HCT116 (cell line): ENCODE data around the gene MRPL34. TPM values are rescaled to one million over a fixed set of nuclear protein-coding genes. Genes with fewer than 3 reads are reported as not detected.

Experiments
- ATAC-seq: fragments of 200-7000 bp; cut with Tn5 transposase; 2 replicates; pipeline ENCODE4 v1.9.1; 2020; ENCODE audit warnings: mild to moderate bottlenecking, moderate library complexity
- BruUV-seq: library from RNA; stranded (reverse); fragments of 400-500 nt; replicated peaks from 2 replicates; lab custom pipeline; 2021; lab: Mats Ljungman, UMichigan
- CTCF ChIA-PET: fragments of 300-600 bp; sonication (Branson Sonifier 250); formaldehyde crosslinking; loops from one replicate; lab custom pipeline; 2021; ENCODE audit warnings: antibody characterized with exemption; lab: Charles Lee
- POLR2A ChIA-PET: fragments of 300-600, 350-600 bp; sonication (Branson Sonifier 250); formaldehyde crosslinking; loops from one replicate; lab custom pipeline; 2021; ENCODE audit warnings: antibody characterized with exemption; lab: Charles Lee
- RAD21 ChIA-PET, 2 experiments: fragments of 300-600 bp; sonication (Branson Sonifier 250); formaldehyde crosslinking; loops; one replicate each; lab custom pipeline; 2023; ENCODE audit warnings: low total read pairs in 2 of 2; ENCODE audit not compliant: uncharacterized antibody in 2 of 2, unreplicated experiment in 2 of 2, low non-redundant PET in 1 of 2; lab: Charles Lee
- DNase-seq: peaks from one replicate; pipeline ENCODE4 v3.0.0-alpha.2; 2010; ENCODE audit warnings: low read depth, low spot score
- H2AFZ ChIP-seq: fragments of 200-600 bp; shearing (Covaris generic), sonication (generic); 2 replicates; pipeline ENCODE4 v1.6.1; 2017; ENCODE audit warnings: low read depth, mixed run types, mixed read lengths, antibody characterized with exemption, low read length; ENCODE audit not compliant: poor library complexity, severe bottlenecking
- H3K27ac ChIP-seq: 2 replicates; pipeline ENCODE4 v1.5.1; 2012; ENCODE audit warnings: low read depth, low read length
- H3K27me3 ChIP-seq: fragments of 200-600 bp; sonication (generic); 2 replicates; pipeline ENCODE4 v1.6.1; 2016; ENCODE audit warnings: mixed run types, low read length, mixed read lengths; ENCODE audit not compliant: insufficient read depth
- H3K36me3 ChIP-seq, 2 experiments: fragments of 200-500 bp in 1 of 2; fragments of 200-600 bp in 1 of 2; sonication (Bioruptor generic) in 1 of 2; sonication (generic) in 1 of 2; 2 replicates each; pipeline versions ENCODE4 v1.5.1 to v1.6.1; 2014 to 2016; ENCODE audit warnings: low read length in 2 of 2, inconsistent platforms in 1 of 2, mixed read lengths in 1 of 2, mixed run types in 1 of 2; ENCODE audit not compliant: insufficient read depth in 2 of 2, control insufficient read depth in 1 of 2
- H3K4me1 ChIP-seq, 2 experiments: fragments of 200-600 bp in 1 of 2; sonication (generic) in 1 of 2; 2 replicates each; pipeline versions ENCODE4 v1.5.1 to v1.6.1; 2012 to 2017; ENCODE audit warnings: low read length in 2 of 2, inconsistent platforms in 1 of 2, mild to moderate bottlenecking in 1 of 2, mixed read lengths in 1 of 2, mixed run types in 1 of 2, moderate library complexity in 1 of 2; ENCODE audit not compliant: insufficient read depth in 2 of 2, control insufficient read depth in 1 of 2
- H3K4me2 ChIP-seq: fragments of 200-600 bp; sonication (generic); 2 replicates; pipeline ENCODE4 v1.6.1; 2017; ENCODE audit warnings: mixed run types, low read length, mixed read lengths
- H3K4me3 ChIP-seq, 2 experiments: fragments of 200-600 bp in 1 of 2; sonication (generic) in 1 of 2; replicated peaks in 1 of 2; 2 replicates each; pipeline ENCODE4 v1.5.1; 2011 to 2016; ENCODE audit warnings: low read length in 2 of 2, control low read depth in 1 of 2, low read depth in 1 of 2, mild to moderate bottlenecking in 1 of 2, mixed read lengths in 1 of 2, mixed run types in 1 of 2
- H3K79me2 ChIP-seq: fragments of 200-600 bp; sonication (generic); 2 replicates; pipeline ENCODE4 v1.6.1; 2017; ENCODE audit warnings: mild to moderate bottlenecking, mixed run types, low read length, moderate library complexity, mixed read lengths; ENCODE audit not compliant: insufficient read depth
- H3K9ac ChIP-seq: fragments of 200-600 bp; sonication (generic); 2 replicates; pipeline ENCODE4 v1.6.1; 2016; ENCODE audit warnings: low read length, mixed read lengths
- H3K9me2 ChIP-seq: fragments of 200-600 bp; sonication (generic), shearing (Covaris generic); 2 replicates; pipeline ENCODE4 v1.6.1; 2017; ENCODE audit warnings: mixed run types, mild to moderate bottlenecking, moderate library complexity; ENCODE audit not compliant: insufficient read depth
- H3K9me3 ChIP-seq, 2 experiments: fragments of 200-500 bp in 1 of 2; fragments of 200-600 bp in 1 of 2; sonication (Bioruptor generic) in 1 of 2; sonication (generic) in 1 of 2; 2 replicates each; pipeline ENCODE4 v1.6.1; 2014 to 2017; ENCODE audit warnings: low read length in 2 of 2, mixed read lengths in 2 of 2, inconsistent platforms in 1 of 2, low read depth in 1 of 2, mild to moderate bottlenecking in 1 of 2, mixed run types in 1 of 2, moderate library complexity in 1 of 2; ENCODE audit not compliant: control insufficient read depth in 1 of 2, insufficient read depth in 1 of 2
- H4K20me1 ChIP-seq: fragments of 200-600 bp; sonication (generic), shearing (Covaris generic); 2 replicates; pipeline ENCODE4 v1.6.1; 2017; ENCODE audit warnings: mixed run types, mild to moderate bottlenecking, moderate library complexity; ENCODE audit not compliant: insufficient read depth
- CBX3 ChIP-seq: IDR thresholded peaks from 2 replicates; pipeline ENCODE4 v1.6.1; 2012; ENCODE audit warnings: low read depth
- EGR1 ChIP-seq: IDR thresholded peaks from 2 replicates; pipeline ENCODE4 v1.6.1; 2012; ENCODE audit warnings: low read depth
- ELF1 ChIP-seq: IDR thresholded peaks from 2 replicates; pipeline ENCODE4 v1.6.1; 2012; ENCODE audit warnings: low read depth, borderline replicate concordance
- FOSL1 ChIP-seq: IDR thresholded peaks from 2 replicates; pipeline ENCODE4 v1.6.1; 2012; ENCODE audit warnings: low read depth
- POLR2AphosphoS5 ChIP-seq: IDR thresholded peaks from 2 replicates; pipeline ENCODE4 v1.6.1; 2011; ENCODE audit warnings: mild to moderate bottlenecking, low read depth, low read length, moderate library complexity
- RAD21 ChIP-seq: IDR thresholded peaks from 2 replicates; pipeline ENCODE4 v1.6.1; 2012; ENCODE audit warnings: low read depth, mild to moderate bottlenecking
- SIN3A ChIP-seq: IDR thresholded peaks from 2 replicates; pipeline ENCODE4 v1.6.1; 2012; ENCODE audit warnings: low read depth
- SP1 ChIP-seq: IDR thresholded peaks from 2 replicates; pipeline ENCODE4 v1.6.1; 2012; ENCODE audit warnings: low read depth
- SRF ChIP-seq: IDR thresholded peaks from 2 replicates; pipeline ENCODE4 v1.6.1; 2012; ENCODE audit warnings: low read depth
- TCF7L2 ChIP-seq: IDR thresholded peaks from 2 replicates; pipeline ENCODE4 v1.7.0; 2011; ENCODE audit warnings: borderline replicate concordance, inconsistent platforms; ENCODE audit not compliant: insufficient read depth, insufficient read length; ENCODE audit errors: extremely low read depth
- YY1 ChIP-seq: IDR thresholded peaks from 2 replicates; pipeline ENCODE4 v1.6.1; 2011; ENCODE audit warnings: low read length, low read depth, moderate library complexity, mild to moderate bottlenecking; ENCODE audit not compliant: insufficient replicate concordance; ENCODE audit errors: extremely low read depth
- ZFX ChIP-seq: fragments of 450-650 bp; IDR thresholded peaks from 2 replicates; pipeline ENCODE4 v1.6.1; 2017
- ZNF274 ChIP-seq: fragments of 200-500 bp; sonication (Bioruptor generic); IDR thresholded peaks from 2 replicates; pipeline ENCODE4 v1.6.1; 2014; ENCODE audit warnings: mild to moderate bottlenecking, low read depth, low read length, inconsistent platforms
- intact Hi-C: fragments of 100-400 bp; cut with micrococcal nuclease; formaldehyde crosslinking; loops from 2 replicates; pipeline ENCODE4 v1.10.0; 2022
- total RNA-seq: library from RNA; stranded (reverse); gene quantifications from one replicate; pipeline ENCODE4 v1.2.1, GENCODE V29; 2021; ENCODE audit not compliant: unreplicated experiment
- TF ChIP-seq, protein P1 (sequence below): IDR thresholded peaks from 2 replicates; pipeline ENCODE4 v1.6.1; 2012
- TF ChIP-seq, protein P2 (sequence below): IDR thresholded peaks from 2 replicates; pipeline ENCODE4 v1.6.1; 2012
- TF ChIP-seq, protein P3 (sequence below): IDR thresholded peaks from 2 replicates; pipeline ENCODE4 v1.6.1; 2011; ENCODE audit warnings: mild to moderate bottlenecking, low read length, moderate library complexity; ENCODE audit not compliant: insufficient replicate concordance; ENCODE audit errors: extremely low read depth
- TF ChIP-seq, protein P4 (sequence below): IDR thresholded peaks from 2 replicates; pipeline ENCODE4 v1.6.1; 2012; ENCODE audit warnings: low read depth

MRPL34 gene
- total RNA-seq, 1 experiment from 2014 or later = 114 TPM

DNA sequence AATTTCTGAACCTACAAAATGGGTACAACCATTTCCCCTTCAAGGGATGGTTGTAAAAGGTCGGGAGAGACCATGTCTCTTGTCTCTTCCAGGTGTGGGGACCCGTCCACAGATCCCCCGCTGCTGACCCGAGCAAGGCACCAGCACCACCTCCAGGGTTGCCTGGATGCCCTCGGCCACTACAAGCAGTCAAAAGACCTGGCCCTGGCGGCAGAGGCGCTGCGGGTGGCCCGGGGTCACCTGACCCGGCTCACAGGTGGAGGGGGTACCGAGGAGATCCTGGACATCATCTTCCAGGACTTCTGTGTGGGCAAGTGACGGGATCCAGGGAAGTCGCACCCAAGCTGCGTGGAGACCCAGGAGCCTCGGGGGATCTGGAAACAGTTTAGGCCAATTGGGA, 35.7 kb downstream of the MRPL34 start:
- H3K27ac ChIP-seq = peak overlapping the region; percentile 54; the same call in 1 of the 2 replicates

More for the DNA sequence above, 35.7 kb downstream of the MRPL34 start:
- no peak for DNase-seq
- no peaks in the 10 kb centered on the region for H4K20me1 ChIP-seq
- H3K9me3 ChIP-seq = no peaks in the 10 kb centered on the region
- no peak overlapping the region for H3K4me3 ChIP-seq
- no peak overlapping the region for H2AFZ ChIP-seq
- H3K9ac ChIP-seq = no peak overlapping the region
- H3K4me1 ChIP-seq = peaks cover 31 to 45% of the 10 kb centered on the region in 2 experiments
- peaks cover 16% of the 10 kb centered on the region for H3K79me2 ChIP-seq
- ChIA-PET CTCF (no interaction called here), POLR2A (no interaction called here), RAD21 (no interaction called here)
- no peaks in the 10 kb centered on the region for H3K27me3 ChIP-seq
- ATAC-seq = no peak
- H3K4me2 ChIP-seq = no peak overlapping the region
- H3K36me3 ChIP-seq = peaks cover 3 to 9% of the 10 kb centered on the region in 2 experiments; a peak in 1 of 4 replicates
- TF ChIP-seq, protein P1, sequence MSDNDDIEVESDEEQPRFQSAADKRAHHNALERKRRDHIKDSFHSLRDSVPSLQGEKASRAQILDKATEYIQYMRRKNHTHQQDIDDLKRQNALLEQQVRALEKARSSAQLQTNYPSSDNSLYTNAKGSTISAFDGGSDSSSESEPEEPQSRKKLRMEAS = no peak
- TF ChIP-seq RAD21 (no peak), TCF7L2 (no peak), SIN3A (no peak), POLR2AphosphoS5 (no peak), CBX3 (no peak), YY1 (no peak), SP1 (no peak), ZFX (no peak), ELF1 (no peak), EGR1 (no peak), SRF (no peak), ZNF274 (no peak), FOSL1 (no peak)
- TF ChIP-seq, protein P2, sequence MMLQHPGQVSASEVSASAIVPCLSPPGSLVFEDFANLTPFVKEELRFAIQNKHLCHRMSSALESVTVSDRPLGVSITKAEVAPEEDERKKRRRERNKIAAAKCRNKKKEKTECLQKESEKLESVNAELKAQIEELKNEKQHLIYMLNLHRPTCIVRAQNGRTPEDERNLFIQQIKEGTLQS = no peak
- TF ChIP-seq, protein P3, sequence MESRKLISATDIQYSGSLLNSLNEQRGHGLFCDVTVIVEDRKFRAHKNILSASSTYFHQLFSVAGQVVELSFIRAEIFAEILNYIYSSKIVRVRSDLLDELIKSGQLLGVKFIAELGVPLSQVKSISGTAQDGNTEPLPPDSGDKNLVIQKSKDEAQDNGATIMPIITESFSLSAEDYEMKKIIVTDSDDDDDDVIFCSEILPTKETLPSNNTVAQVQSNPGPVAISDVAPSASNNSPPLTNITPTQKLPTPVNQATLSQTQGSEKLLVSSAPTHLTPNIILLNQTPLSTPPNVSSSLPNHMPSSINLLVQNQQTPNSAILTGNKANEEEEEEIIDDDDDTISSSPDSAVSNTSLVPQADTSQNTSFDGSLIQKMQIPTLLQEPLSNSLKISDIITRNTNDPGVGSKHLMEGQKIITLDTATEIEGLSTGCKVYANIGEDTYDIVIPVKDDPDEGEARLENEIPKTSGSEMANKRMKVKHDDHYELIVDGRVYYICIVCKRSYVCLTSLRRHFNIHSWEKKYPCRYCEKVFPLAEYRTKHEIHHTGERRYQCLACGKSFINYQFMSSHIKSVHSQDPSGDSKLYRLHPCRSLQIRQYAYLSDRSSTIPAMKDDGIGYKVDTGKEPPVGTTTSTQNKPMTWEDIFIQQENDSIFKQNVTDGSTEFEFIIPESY = no peak
- TF ChIP-seq, protein P4, sequence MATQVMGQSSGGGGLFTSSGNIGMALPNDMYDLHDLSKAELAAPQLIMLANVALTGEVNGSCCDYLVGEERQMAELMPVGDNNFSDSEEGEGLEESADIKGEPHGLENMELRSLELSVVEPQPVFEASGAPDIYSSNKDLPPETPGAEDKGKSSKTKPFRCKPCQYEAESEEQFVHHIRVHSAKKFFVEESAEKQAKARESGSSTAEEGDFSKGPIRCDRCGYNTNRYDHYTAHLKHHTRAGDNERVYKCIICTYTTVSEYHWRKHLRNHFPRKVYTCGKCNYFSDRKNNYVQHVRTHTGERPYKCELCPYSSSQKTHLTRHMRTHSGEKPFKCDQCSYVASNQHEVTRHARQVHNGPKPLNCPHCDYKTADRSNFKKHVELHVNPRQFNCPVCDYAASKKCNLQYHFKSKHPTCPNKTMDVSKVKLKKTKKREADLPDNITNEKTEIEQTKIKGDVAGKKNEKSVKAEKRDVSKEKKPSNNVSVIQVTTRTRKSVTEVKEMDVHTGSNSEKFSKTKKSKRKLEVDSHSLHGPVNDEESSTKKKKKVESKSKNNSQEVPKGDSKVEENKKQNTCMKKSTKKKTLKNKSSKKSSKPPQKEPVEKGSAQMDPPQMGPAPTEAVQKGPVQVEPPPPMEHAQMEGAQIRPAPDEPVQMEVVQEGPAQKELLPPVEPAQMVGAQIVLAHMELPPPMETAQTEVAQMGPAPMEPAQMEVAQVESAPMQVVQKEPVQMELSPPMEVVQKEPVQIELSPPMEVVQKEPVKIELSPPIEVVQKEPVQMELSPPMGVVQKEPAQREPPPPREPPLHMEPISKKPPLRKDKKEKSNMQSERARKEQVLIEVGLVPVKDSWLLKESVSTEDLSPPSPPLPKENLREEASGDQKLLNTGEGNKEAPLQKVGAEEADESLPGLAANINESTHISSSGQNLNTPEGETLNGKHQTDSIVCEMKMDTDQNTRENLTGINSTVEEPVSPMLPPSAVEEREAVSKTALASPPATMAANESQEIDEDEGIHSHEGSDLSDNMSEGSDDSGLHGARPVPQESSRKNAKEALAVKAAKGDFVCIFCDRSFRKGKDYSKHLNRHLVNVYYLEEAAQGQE = no peak
- TF ChIP-seq, all 23 proteins: peak for 0
- H3K9me2 ChIP-seq = no peaks in the 10 kb centered on the region
- intact Hi-C loops = no loop called here
- no TSS peak for BruUV-seq
